Activated gamma-delta T cell (primary cell): Measurements from ENCODE around the gene MAPKAPK3.

ENCODE experiments used
- DNase-seq: peaks from one replicate; lab custom pipeline; 2025; lab: John Stamatoyannopoulos, UW

The MAPKAPK3 gene

DNA sequence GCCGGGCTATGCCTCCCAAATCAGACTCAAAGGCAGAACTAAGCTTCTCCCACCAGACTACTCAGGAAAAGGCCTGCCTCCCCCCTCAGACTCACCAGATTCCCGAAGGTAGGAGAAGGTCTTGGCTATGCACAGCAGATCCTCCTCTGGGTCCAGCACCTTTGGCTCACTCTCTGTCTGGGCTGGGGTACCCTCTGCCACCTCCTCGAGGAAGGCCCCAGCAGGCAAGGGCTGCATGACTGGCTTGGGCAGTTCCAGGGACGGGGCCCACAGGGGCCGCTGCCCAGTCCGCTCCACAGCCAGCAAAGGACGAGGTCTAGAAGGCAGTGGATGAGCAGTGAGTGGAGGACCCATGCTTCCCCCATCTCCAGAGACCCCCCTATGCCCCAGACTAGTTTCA lies 8.7 kb upstream of the MAPKAPK3 start:
- DNase-seq: no peak

- DNase-seq: no peak
These were observed 7.7 kb upstream of the MAPKAPK3 start for GRCh38 chr3:50609071-50609762.

- no peak for DNase-seq
These were observed 7.2 kb upstream of the MAPKAPK3 start for GRCh38 chr3:50609763-50610085.

DNA sequence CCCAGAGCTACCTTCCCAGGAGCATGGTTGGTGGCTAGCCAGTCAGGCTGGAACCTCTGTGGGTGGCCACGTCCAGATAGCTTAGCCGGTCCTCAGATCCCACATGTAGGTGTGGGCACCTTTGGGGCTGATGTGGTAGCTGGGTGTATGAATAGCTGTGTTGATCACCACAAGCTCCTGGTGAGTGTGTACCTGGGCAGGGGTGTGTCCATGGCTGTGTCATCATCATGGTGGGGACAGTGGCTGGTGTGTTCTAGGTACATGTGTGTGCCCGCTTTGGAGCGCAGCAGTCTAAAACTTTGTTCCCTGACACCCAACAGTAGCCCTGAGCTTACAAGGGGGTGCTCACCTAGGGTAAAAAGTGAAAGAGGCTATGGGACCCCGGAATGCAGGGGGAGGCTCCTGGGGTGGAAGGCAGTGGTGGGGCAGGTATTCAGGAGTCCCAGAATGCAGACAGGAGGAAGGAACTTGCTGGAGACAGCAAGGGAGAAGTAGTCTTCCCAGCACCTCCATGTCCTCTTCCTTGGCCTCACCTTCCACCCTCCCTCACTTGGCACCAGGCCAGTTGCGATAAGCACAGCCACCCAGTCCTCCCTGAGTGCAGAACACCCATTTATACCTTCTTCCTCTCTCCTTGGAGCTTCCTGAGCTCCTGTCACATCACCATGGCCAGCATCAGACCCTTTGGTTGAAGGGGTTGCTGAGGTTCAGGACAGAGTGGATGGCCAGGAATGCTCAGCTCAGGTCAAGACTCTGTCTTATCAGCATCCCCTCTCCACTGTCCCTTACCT lies 6.6 kb upstream of the MAPKAPK3 start:
- DNase-seq: no peak

- DNase-seq: no peak
These were observed 5.9 kb upstream of the MAPKAPK3 start for GRCh38 chr3:50610992-50611463.

- DNase-seq: peak; percentile 87
These were observed 5.3 kb upstream of the MAPKAPK3 start, which contains the start of gene CISH for GRCh38 chr3:50611464-50612233. TSS of gene CISH (minus strand) at chr3:50611774. CDS start at chr3:50611650, 124 bp downstream.

DNA sequence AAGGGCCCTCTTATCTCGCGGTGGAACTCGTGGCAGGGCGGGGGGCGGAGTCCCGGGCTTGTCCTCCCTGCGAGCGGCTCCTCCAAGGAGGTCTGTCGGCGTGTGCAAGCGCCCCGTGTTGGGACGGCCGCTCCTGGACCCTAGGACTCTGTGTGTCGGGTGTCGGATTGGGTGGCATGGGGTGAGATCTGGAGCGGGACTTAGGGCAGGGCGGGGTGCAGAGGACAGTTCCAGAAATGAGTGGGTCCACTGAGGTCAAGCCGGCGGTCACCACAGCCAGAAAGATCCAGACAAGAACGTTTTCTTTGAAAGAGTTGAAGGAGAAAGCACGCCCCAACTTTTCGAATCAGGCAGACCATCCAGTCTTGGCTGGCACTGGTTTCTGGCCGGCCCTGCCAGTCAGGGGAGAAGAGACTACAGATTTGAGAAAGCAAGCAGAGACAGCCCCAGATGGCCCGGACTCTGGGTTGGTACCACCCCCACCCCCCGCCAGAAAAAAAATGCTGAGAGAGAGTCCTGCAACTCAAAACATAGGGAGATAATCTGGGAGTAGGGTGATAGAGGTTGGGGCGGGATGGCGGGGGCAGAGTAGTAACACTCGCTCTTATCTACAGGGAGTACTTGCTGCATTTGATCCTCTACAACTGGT lies 4.6 kb upstream of the MAPKAPK3 start:
- DNase-seq: no peak

DNA sequence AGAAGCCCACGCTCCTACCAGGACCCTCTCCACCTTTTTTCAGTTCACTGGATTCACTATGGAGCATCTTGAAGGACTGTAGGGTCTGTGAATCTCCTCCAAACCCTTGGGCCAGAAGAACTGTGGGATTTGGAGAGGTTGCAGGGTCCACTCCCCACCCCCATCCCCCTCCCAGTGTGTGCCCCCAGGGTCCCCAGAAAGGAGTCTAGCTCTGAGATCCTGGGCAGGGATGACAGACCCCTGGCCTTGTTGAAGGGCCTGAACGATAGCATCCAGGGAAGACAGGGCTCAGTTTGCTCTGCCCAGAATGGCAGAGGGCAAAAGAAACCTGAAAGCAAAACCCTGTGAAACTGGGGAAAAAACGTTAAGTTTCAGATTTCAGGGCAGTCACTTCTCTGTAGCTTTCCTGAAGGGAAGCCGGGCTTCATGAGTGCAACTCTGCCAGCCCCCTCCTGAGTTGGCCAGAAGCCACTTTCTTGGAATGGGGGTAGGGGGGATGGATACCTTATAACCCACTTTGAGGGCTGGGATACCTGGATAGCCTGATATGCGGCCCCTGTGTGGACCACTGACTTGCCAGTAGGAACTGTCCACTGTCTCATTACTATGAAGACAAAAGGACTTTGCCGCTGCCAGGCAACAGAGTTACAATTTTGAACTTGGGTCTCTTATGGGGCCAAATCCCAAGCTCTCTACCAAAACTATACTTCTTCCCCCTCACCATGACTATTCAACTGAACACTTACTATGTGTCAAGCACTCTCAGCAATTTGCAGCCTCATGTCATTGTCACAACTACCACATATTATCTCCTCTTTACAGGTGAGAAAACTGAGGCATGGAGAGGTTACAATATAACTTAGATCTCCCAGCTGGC lies 3.7 kb upstream of the MAPKAPK3 start:
- DNase-seq: no peak

- no peak for DNase-seq
These were observed 1.8 kb upstream of the MAPKAPK3 start for GRCh38 chr3:50615190-50615589.

GRCh38 chr3:50616003-50616769 lies 765 bp upstream of the MAPKAPK3 start:
- peak; percentile 31 for DNase-seq

GRCh38 chr3:50616770-50617095 lies 218 bp upstream of the MAPKAPK3 start:
- peak; percentile 82 for DNase-seq

DNA sequence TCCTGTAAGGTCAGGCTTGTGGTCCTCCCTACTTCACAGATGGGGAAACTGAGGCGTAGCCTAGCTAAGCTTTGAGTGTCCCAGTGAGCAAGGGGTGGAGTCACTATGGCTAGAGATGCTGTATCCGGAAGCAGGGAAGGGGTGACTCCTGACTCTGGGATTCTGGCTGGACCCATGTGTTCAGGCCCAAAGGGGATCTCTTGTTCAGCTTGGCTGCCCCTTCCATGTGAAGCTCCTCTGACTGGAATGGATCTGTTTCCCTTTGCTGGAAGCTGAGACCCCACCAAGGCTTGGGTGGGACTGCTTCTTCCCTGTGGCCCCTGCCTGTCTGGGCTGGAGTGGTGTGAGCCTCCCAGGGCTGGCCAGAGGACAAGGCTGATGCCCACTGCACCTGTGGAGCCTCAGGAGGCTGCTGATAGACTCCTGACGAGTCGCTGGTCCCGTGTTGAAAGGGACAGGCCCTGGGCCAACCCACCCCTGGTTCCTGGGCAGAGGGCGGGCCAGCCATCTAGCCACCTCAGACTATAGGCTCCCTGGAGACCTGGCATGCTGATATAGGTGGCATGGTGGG lies 1.0 kb downstream of the MAPKAPK3 start:
- DNase-seq: no peak

DNA sequence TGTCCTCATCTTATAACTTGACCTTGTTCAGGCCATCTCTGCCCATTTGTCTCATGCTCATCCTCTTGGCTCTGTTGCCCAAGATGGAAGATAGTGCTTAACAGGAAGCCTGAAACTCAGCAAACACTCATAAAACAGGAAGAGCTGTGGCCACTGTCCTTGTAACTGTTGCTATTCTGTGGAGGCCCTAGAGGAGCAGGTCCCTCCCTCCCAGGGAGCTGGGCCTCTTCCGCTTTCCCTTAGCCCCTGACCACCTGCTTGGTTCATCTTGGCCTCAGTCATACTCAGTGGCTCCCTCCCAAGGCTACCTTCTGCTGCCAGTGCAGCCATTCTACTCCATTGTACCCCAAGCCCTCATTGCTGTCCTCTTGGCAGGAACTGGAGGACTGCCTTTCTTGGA lies 3.5 kb downstream of the MAPKAPK3 start:
- DNase-seq: no peak

- DNase-seq: no peak
These were observed 3.9 kb downstream of the MAPKAPK3 start for GRCh38 chr3:50620820-50621219.

DNA sequence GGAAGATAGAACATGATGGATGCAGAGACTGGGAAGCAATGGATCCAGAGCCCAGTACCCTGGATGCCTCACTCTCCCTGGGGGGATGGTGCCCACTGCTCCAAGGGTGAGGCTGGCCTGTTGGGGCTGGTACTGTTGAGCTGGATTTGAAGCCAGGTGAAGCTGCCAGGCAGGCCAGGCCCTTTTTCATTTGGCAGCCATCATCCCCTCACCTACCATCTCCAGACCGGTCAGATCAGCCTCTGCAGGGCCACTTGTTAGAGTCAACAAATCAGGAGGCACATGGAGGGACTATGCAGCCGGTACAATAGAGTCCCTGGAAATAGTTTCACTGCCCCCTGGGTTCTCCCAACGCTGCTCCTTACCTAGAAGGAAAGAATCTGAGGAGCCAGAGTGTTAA lies 5.9 kb downstream of the MAPKAPK3 start:
- no peak for DNase-seq

- no peak for DNase-seq
These were observed 7.0 kb downstream of the MAPKAPK3 start for GRCh38 chr3:50623840-50624474.

DNA sequence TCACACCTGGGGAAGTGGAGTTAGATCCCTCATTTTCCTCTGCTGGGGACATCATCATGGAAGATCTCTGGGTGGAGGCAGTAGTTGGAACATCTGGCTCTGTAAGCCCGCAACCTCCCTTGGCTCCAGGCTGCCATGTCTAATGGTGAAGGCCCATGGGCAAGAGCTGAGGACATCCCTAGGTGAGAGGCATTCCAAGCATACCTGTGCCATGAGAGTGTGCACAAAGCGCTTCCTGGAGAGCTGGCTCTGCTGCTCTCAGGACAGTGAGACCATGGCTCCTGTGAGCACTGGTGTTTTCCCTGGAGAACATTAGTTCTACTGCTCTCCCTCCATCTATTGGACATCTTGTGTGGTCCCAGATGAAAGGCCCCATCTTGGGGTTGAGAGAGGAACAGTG lies 7.7 kb downstream of the MAPKAPK3 start:
- DNase-seq: no peak

DNA sequence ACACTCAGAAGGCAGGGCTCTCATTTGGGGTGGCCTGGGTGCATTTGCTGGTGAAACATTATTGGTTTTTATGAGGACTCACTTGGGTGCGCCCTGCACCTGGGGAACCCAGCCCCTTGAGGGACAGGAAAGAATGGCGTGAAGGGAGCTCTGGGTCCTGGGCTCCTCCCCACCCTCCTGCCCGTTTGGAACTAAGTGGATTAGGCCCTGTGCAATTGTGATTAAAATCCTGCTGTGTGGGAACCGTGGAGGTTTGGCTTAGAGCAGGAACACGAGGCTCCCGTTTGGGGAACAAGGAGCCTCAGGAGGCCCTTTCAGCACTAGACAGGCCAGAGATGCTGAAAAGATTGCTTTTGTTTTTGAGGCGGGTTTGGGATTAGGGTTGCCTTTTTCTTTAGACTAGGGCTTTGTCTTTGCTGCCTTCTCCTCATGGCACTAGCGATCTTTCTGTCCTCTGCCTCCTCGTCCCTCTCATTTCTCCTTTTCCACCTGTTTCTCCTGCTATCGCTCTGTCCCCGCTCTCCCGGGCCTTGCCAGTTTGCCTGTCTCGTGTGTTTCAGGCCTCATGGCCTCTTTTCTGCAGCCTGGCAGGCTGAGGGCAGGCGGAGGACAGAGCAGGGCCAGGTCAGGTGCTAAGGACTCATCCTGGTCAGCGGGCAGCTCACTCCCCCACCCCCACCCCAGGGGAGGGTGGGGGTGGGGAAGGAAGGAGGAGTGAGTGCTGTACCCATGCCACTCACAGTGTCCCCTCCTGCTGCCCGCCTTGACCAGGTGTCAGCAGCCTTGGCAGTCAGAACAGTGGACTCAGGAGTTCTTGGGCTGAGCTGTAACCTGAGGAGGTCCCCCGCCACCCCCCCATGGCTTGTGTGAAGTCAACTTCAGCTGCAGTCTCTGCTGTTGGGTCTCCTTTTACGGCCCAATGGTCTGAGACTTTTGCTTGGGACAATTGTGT lies 8.6 kb downstream of the MAPKAPK3 start:
- no peak for DNase-seq
